ENCODE results near the gene CPT1B.

Gene CPT1B

DNA sequence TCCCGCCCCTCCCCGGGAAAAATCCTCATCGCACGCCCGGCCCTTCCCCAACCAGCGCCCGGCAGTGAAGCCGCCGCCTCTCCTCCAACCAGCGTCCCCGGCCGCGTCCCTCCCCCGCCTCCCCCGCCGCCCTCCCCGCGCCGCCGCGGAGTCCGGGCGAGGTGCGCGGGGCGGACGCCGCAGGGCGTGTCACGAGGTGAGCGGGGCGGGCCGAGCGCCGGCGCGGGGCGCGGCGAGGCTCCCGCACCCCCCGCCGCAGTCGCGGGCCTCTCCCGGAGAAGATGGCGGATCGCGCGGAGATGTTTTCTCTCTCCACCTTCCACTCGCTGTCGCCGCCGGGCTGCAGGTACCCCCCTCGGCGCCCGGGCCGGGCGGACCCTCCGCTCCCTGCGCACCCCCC, 22.3 kb upstream of the CPT1B start, which contains the start of gene MAPK8IP2:
Gene MAPK8IP2, plus strand, starts transcription at position 256 of the 400 bp plus-strand sequence. Its CDS starts 26 bp downstream, at position 282.
- peak within 1 kb of the TSS; percentile 50 for H3K4me3 ChIP-seq (ENCODE audit: low read depth, low read length)

DNA sequence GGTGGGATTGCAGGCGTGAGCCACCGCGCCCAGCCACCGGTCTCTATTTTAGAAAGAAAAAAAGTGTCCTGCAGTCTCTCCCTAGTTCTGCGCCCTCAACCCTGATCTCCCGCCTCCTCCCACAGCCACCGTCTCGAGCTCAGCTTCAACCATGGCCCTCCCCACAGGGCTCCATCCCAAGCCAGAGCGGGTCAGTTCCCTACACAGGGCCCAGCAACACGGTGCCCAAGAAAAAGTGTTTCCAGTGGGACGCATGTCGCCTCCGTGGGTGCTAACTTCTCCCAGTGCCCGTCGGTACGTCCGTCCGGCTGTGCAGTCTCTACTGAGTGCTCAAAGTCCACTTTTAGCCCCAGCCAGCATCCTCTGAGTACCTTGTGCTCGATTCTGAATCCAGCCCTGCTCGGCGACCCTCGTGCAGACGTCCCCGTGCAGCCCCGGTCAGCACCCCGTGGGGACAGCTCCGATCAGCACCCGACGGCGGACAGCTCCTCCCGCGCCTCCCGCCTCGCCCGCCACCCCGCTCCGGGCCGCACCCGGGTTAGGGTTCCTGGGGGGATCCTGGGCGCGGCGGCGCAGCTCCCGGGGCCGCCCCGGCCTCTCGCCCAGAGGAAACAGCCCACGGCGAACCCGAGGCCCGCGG, 21.7 kb upstream of the CPT1B start:
- Histone ChIP-seq H3K4me3 (ENCODE audit: low read depth, low read length) (peak overlapping the region; percentile 8), H3K27me3 (ENCODE audit: control insufficient read depth, insufficient read depth, low read length) (peaks cover 45% of the 10 kb centered on the region), H3K4me1 (ENCODE audit: control insufficient read depth, insufficient read depth, low read length) (peaks cover 2% of the 10 kb centered on the region), H3K9ac (ENCODE audit: low read depth, low read length) (no peak overlapping the region), H3K9me3 (ENCODE audit: control insufficient read depth, insufficient read depth, low read length) (no peaks in the 10 kb centered on the region), H3K36me3 (ENCODE audit: control insufficient read depth, insufficient read depth, low read length) (no peaks in the 10 kb centered on the region)

More for the DNA sequence above, 22.3 kb upstream of the CPT1B start, which contains the start of gene MAPK8IP2:
- Histone ChIP-seq H3K27me3 (ENCODE audit: control insufficient read depth, insufficient read depth, low read length) (peaks cover 51% of the 10 kb centered on the region), H3K36me3 (ENCODE audit: control insufficient read depth, insufficient read depth, low read length) (no peaks in the 10 kb centered on the region), H3K4me1 (ENCODE audit: control insufficient read depth, insufficient read depth, low read length) (peaks cover 2% of the 10 kb centered on the region), H3K9ac (ENCODE audit: low read depth, low read length) (no peak within 1 kb of the TSS), H3K9me3 (ENCODE audit: control insufficient read depth, insufficient read depth, low read length) (no peaks in the 10 kb centered on the region)

DNA sequence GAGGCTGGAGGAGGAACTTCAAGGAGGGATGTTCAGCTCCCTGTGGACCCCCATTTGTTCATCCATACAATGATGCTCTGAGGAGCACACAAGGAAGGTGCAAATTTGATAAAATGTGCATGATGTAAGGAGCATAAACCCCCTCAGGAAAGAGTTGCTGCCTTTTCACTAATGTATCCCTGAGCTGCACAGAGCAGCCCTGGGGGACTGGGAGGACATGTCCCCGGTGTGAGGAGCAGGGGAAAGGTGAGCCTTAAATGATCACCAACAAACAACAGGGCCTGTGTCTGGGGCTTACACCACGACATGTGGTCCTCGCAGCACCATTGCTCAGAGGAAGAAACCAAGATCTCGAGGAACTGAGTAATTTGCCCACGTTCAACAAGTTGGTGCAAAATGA, 18.9 kb upstream of the CPT1B start:
- peaks cover 2% of the 10 kb centered on the region for H3K4me1 ChIP-seq (ENCODE audit: control insufficient read depth, insufficient read depth, low read length)
- H3K27me3 ChIP-seq (ENCODE audit: control insufficient read depth, insufficient read depth, low read length): peaks cover 28% of the 10 kb centered on the region
- no peaks in the 10 kb centered on the region for H3K36me3 ChIP-seq (ENCODE audit: control insufficient read depth, insufficient read depth, low read length)
- H3K9me3 ChIP-seq (ENCODE audit: control insufficient read depth, insufficient read depth, low read length): no peaks in the 10 kb centered on the region
- no peak overlapping the region for H3K9ac ChIP-seq (ENCODE audit: low read depth, low read length)
- no peak overlapping the region for H3K4me3 ChIP-seq (ENCODE audit: low read depth, low read length)

DNA sequence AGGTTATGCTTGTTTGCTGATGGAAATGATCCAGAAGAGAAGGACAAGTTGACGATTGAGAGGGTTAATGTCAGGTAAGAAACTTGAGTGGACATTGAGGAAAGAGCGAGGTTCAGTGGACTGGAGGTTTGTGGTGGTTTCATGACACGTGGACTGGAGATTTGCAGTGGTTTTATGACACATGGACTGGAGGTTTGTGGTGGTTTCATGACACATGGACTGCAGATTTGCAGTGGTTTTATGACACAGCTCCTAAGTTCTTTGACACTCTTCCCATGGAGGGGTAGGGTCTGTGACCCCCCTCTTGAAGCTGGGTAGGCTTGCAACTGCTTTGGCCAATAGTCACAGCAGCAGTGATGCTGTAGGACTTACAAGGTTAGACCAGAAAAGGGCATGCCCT, 17.0 kb upstream of the CPT1B start:
- peaks cover 19% of the 10 kb centered on the region for H3K27me3 ChIP-seq (ENCODE audit: control insufficient read depth, insufficient read depth, low read length)
- no peak overlapping the region for H3K9ac ChIP-seq (ENCODE audit: low read depth, low read length)
- H3K9me3 ChIP-seq (ENCODE audit: control insufficient read depth, insufficient read depth, low read length): no peaks in the 10 kb centered on the region
- no peak overlapping the region for H3K4me3 ChIP-seq (ENCODE audit: low read depth, low read length)
- no peaks in the 10 kb centered on the region for H3K36me3 ChIP-seq (ENCODE audit: control insufficient read depth, insufficient read depth, low read length)
- H3K4me1 ChIP-seq (ENCODE audit: control insufficient read depth, insufficient read depth, low read length): no peaks in the 10 kb centered on the region

DNA sequence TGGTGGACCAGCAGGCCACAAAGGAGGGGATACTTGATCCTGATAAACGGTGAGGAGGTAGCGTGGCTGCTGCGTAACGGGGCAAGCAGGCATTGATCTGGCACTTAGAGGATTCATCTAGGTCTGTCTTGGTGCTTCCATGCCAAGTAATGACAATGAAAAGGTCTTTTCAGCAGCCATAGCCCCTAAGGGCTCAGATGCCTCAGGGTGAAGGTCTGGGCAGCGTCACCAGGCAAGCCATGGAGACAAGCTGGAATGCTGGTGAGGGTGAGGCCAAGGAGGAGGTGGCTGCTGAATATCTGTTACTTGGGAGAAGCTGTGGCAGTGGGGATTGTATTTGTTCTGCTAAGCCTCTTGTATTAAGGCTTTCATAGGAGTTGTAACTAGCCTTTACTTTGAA, 9.2 kb upstream of the CPT1B start:
- Histone ChIP-seq H3K27me3 (ENCODE audit: control insufficient read depth, insufficient read depth, low read length) (peaks cover 8% of the 10 kb centered on the region), H3K36me3 (ENCODE audit: control insufficient read depth, insufficient read depth, low read length) (no peaks in the 10 kb centered on the region), H3K9ac (ENCODE audit: low read depth, low read length) (no peak overlapping the region), H3K9me3 (ENCODE audit: control insufficient read depth, insufficient read depth, low read length) (no peaks in the 10 kb centered on the region), H3K4me3 (ENCODE audit: low read depth, low read length) (no peak overlapping the region), H3K4me1 (ENCODE audit: control insufficient read depth, insufficient read depth, low read length) (no peaks in the 10 kb centered on the region)

DNA sequence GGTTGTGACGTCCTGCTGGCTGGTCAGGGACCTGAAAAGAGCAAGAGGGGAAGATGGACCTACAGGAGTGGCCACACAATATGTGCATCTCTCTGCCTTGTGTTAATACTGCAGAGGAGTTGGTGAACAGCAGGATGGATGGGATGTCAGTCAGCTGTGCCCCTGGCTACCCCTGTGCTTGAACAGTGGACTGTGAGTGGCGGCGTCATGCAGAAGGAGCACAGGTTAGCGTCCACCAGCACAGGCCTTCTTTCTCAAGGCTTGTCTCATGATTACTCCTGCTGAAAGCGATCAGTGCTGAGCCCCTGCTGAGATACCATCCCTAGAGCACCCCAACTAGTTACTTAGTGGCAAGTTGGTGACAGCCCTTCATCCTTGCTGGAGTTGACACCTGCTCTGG, 8.2 kb upstream of the CPT1B start:
- H3K4me1 ChIP-seq (ENCODE audit: control insufficient read depth, insufficient read depth, low read length): no peaks in the 10 kb centered on the region
- H3K9me3 ChIP-seq (ENCODE audit: control insufficient read depth, insufficient read depth, low read length): no peaks in the 10 kb centered on the region
- no peak overlapping the region for H3K9ac ChIP-seq (ENCODE audit: low read depth, low read length)
- no peak overlapping the region for H3K4me3 ChIP-seq (ENCODE audit: low read depth, low read length)
- H3K36me3 ChIP-seq (ENCODE audit: control insufficient read depth, insufficient read depth, low read length): no peaks in the 10 kb centered on the region
- peaks cover 8% of the 10 kb centered on the region for H3K27me3 ChIP-seq (ENCODE audit: control insufficient read depth, insufficient read depth, low read length)

DNA sequence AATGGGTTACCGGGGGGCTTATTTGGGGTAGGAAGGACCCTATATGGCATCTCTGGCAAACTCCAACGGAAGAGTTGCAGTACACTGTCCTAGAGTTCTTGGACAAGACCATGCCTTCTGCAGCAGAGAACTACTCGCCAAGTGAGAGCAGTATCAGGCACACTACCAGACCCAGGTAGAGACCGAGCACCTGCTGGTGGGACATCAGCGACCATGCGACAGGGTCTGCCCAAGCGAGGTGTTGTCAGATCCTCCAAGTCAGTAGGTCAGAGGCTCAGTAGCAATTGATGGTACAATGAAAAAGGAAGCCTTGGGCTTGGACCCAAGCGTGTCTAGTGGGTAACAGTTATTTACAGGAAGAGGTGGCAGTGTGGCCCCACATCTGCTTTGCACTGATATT, 7.6 kb upstream of the CPT1B start:
- Histone ChIP-seq H3K4me3 (ENCODE audit: low read depth, low read length) (no peak overlapping the region), H3K4me1 (ENCODE audit: control insufficient read depth, insufficient read depth, low read length) (no peaks in the 10 kb centered on the region), H3K9me3 (ENCODE audit: control insufficient read depth, insufficient read depth, low read length) (no peaks in the 10 kb centered on the region), H3K27me3 (ENCODE audit: control insufficient read depth, insufficient read depth, low read length) (peaks cover 8% of the 10 kb centered on the region), H3K9ac (ENCODE audit: low read depth, low read length) (no peak overlapping the region), H3K36me3 (ENCODE audit: control insufficient read depth, insufficient read depth, low read length) (no peaks in the 10 kb centered on the region)

DNA sequence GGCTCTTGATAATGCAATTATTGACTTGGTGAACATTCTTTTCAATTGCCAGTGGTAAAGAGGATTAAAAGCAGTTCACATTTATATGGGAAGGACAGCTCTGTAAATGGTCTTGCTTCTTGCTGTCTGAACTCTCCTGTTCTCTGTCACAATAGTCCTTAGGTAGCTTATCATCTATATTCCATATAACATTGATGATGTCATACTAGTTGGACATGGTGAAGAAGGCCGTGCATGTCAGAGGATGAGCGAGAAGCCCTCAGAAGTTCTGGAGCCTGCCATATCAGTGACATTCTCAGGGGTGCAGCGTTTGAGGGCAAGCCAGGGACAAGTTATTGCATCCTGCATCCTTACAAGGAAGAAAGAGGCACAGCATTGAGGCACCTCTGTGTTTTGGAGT, 7.0 kb upstream of the CPT1B start:
- H3K36me3 ChIP-seq (ENCODE audit: control insufficient read depth, insufficient read depth, low read length): peaks cover 2% of the 10 kb centered on the region
- no peak overlapping the region for H3K4me3 ChIP-seq (ENCODE audit: low read depth, low read length)
- no peaks in the 10 kb centered on the region for H3K9me3 ChIP-seq (ENCODE audit: control insufficient read depth, insufficient read depth, low read length)
- peaks cover 8% of the 10 kb centered on the region for H3K27me3 ChIP-seq (ENCODE audit: control insufficient read depth, insufficient read depth, low read length)
- no peaks in the 10 kb centered on the region for H3K4me1 ChIP-seq (ENCODE audit: control insufficient read depth, insufficient read depth, low read length)
- H3K9ac ChIP-seq (ENCODE audit: low read depth, low read length): no peak overlapping the region

DNA sequence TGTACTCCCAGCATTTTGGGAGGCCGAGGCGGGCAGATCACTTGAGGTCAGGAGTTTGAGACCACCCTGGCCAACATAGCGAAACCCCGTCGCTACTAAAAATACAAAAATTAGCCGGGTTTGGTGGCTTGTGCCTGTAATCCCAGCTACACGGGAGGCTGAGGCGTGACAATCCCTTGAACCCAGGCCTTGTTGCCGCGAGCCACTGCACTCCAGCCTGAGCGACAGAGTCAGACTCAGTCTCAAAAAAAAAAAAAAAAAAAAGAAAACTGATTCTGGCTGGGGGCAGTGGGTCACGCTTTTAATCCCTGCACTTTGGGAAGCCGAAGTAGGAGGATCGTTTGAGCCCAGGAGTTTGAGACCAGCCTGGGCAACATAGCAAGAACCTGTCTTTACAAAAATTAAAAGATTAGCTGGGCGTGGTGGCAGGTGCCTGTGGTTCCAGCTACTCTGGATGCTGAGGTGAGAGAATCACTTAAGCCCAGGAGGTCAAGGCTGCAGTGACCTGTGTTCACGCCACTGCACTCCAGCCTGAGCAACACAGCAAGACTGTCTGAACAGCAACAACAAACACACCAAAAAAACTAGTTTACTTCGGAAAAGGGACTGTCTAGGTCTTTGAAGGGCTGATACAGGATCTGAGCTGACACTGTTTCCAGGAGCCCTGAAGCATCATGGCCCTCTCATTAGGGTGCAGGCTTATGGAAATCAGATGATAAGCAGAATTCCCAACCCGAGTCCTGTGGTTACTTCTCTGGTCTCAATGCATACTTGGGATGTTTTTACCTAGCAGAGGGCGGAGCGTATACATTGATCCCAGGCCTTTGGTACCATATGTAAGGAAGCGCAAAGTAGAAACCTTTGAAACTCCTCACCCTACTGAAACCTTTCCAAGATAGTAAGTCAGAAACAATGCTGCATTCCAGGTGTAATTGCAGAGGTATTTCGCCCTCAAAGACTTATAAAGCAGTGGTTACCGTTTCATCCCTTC, 6.2 kb upstream of the CPT1B start:
- H3K4me3 ChIP-seq (ENCODE audit: low read depth, low read length): no peak overlapping the region
- H3K4me1 ChIP-seq (ENCODE audit: control insufficient read depth, insufficient read depth, low read length): no peaks in the 10 kb centered on the region
- H3K36me3 ChIP-seq (ENCODE audit: control insufficient read depth, insufficient read depth, low read length): peaks cover 5% of the 10 kb centered on the region
- peaks cover 8% of the 10 kb centered on the region for H3K27me3 ChIP-seq (ENCODE audit: control insufficient read depth, insufficient read depth, low read length)
- no peak overlapping the region for H3K9ac ChIP-seq (ENCODE audit: low read depth, low read length)
- H3K9me3 ChIP-seq (ENCODE audit: control insufficient read depth, insufficient read depth, low read length): no peaks in the 10 kb centered on the region

DNA sequence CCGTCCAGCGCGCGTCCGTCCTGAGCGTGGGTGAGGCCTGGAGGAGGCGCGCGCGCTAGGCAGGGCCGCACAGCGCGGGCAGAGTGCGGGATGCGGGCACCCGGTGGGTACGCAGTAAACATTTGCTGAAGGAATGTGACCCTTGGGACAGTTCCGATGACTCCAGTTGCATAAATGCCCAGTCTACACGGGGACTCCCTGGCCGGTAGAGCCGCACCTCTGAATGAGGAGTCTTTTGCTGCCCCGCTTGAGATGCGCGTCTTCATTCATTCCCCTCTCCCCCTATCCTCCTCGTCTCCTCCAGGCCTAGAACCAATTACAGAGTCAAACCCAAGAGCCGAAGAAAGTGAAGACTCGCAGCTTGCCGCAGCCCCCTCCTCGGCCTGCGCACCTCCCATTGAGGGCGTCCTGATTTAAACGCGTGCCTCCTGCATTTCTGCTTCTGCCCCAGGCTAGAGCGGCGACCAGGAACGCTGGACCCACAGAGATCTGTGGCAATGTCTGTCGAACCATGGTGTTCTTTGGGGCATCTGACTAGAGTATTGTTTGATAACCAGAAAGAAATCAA, 5.2 kb upstream of the CPT1B start:
- Histone ChIP-seq H3K27me3 (ENCODE audit: control insufficient read depth, insufficient read depth, low read length) (peaks cover 8% of the 10 kb centered on the region), H3K4me3 (ENCODE audit: low read depth, low read length) (peak overlapping the region; percentile 88), H3K36me3 (ENCODE audit: control insufficient read depth, insufficient read depth, low read length) (peaks cover 11% of the 10 kb centered on the region)

DNA sequence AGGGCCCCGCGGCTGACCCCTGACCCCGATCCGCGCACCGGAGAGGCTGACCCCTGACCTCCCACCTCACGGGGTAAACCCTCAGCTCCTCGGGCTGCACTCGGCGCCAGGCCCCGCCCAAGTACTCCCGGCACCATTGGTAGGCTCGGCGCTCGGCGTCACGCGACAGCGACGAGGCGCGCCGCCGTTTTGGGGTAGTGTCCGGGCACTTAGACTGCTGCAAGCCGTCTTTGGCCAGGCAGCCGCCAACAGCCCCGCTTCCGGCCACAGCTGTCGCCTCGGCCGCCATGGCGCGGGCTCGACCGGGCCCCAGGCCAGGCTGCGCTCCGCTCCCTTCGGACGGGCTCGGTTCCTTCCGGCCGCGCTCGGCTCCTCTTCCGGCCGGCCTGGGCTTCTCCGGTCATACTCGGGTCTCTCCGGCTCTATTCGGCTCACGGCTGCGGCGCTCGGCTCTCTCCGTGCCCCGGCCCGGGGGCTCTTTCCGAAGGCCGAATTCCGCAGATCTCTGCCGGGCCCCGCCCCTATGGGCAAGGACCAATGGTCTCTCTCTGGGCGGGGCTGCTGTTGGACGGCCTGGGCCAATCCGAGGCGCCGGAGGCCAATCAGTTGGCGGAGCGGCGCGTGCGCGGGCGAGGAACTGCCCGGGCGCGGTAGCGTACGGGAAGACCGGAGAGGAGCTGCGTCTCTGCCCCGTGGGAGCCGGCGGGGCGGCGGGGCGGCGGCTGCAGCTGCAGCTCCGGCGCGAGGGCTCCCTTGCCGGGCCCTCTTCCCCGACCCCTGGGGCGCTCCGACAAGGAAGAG, 4.5 kb upstream of the CPT1B start, which contains the start of gene CHKB:
Gene CHKB, minus strand, starts transcription at position 357 of the 801 bp plus-strand sequence. Its CDS starts 68 bp downstream, at position 289.
- H3K9ac ChIP-seq (ENCODE audit: low read depth, low read length): peak within 1 kb of the TSS; percentile 89
- peak within 1 kb of the TSS; percentile 88 for H3K4me3 ChIP-seq (ENCODE audit: low read depth, low read length)
- peaks cover 12% of the 10 kb centered on the region for H3K36me3 ChIP-seq (ENCODE audit: control insufficient read depth, insufficient read depth, low read length)
- H3K27me3 ChIP-seq (ENCODE audit: control insufficient read depth, insufficient read depth, low read length): peaks cover 8% of the 10 kb centered on the region
- H3K4me1 ChIP-seq (ENCODE audit: control insufficient read depth, insufficient read depth, low read length): peaks cover 3% of the 10 kb centered on the region
- H3K9me3 ChIP-seq (ENCODE audit: control insufficient read depth, insufficient read depth, low read length): no peaks in the 10 kb centered on the region

More for the DNA sequence above, 5.2 kb upstream of the CPT1B start:
- H3K9me3 ChIP-seq (ENCODE audit: control insufficient read depth, insufficient read depth, low read length): no peaks in the 10 kb centered on the region
- H3K9ac ChIP-seq (ENCODE audit: low read depth, low read length): peak overlapping the region; percentile 56
- H3K4me1 ChIP-seq (ENCODE audit: control insufficient read depth, insufficient read depth, low read length): peaks cover 3% of the 10 kb centered on the region
